Right kidney (tissue), 1 donor: ENCODE results near the gene NCS1.

Source experiments
- DNase-seq: peaks from one replicate; pipeline ENCODE4 v3.0.0-alpha.2; 2016

NCS1 gene

DNA sequence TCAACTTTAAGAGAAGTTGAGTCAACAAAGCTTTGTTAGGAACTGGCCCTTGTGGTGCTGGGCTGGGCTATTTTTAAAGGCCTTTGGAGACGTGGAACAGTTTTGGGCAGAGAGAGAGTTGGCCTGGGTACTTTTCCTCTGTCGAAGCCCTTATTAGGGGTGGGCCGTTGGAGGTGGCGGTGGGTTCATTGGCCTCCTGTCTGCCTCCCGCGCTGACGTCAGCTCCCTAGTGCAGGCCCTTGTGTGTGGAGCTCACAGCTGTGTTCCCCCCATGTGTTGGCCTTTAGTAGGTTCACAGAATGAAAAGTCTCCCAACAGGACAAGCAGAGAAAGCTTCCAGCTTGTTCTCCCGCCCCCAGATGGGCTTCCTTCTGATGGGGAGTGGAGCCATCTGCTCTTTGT is 2.7 kb downstream of the NCS1 start:
- DNase-seq = peak; percentile 10

GRCh38 chr9:130175355-130175754 is 3.2 kb downstream of the NCS1 start:
- DNase-seq = peak; percentile 2

GRCh38 chr9:130176760-130177159 is 4.6 kb downstream of the NCS1 start:
- DNase-seq = no peak

GRCh38 chr9:130177898-130178805 is 5.9 kb downstream of the NCS1 start:
- DNase-seq = peak; percentile 3

GRCh38 chr9:130179331-130179907 is 7.2 kb downstream of the NCS1 start:
- no peak for DNase-seq

DNA sequence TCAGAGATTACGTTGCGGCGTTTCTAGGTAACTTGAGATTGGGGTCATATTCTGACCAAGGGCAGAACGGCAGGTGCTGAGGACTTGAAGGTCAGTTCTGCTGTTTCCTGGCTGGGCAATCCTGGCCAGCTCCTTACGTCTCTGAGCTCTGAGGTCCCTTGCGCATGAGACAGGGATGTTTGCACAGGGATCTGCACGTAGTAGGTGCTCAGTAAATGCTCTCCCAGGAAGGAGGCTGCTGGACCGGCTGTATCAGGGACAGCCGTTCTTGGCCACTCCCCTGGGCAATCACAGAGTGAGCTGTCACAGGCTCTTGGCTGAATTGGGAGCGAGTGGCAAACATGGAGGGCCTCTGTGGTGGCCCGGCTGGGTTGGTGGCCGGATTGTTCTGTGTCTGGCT is 8.3 kb downstream of the NCS1 start:
- no peak for DNase-seq

GRCh38 chr9:130181678-130182380 is 9.6 kb downstream of the NCS1 start:
- no peak for DNase-seq

GRCh38 chr9:130182381-130182909 is 10.2 kb downstream of the NCS1 start:
- no peak for DNase-seq

DNA sequence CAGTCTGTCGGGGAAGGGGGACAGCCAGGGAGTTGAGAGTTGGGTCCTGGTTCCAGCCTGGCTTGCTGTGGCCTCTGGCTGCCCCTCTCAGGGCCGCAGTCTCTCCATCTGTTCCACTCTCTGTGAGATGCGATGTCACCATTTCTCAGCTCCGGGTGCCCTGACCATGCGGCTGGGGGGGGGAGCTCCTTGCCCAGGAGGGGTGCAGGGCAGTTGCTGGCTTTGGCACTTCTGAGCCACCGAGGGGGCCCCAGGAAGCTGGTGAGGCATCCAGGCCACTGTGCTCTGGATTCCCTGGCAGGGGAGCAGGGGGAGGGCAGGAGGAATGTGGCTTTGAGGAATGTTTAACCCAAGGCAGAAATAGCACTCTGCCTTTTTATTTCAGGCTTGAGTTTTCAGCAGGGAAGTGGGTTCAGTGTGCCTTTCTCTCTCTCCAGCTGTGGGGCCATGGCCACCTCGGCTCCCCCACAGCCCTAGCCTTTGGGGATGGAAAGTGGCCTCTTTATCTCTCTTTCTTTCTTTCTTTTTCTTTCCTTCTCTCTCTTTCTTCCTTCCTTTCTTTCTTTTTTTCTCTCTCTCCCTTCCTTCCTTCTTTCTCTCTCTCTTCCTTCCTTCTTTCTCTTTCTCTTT is 11.0 kb downstream of the NCS1 start:
- peak; percentile 68 for DNase-seq

DNA sequence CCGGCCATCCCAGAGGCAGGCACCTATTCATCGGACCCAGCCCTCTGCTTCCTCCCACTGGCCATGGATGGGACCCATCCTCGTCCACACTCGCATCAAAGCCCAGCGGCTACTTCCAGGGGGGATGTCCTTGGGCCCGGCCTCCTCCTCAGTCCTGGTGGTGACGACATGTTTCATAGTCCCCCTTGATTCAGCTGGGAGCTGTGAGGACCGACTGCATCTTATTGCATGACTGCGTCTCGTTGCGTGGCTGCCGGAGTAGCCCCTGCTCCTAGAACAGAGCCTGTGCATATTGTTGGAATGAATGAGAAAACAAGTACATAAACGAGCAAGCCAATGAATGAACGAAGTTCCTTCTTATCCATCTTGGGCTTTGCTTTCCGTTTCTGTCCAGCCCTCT is 12.8 kb downstream of the NCS1 start:
- DNase-seq = no peak

- DNase-seq = peak; percentile 62
These were observed 13.4 kb downstream of the NCS1 start for GRCh38 chr9:130185490-130186031.

- DNase-seq = no peak
These were observed 13.8 kb downstream of the NCS1 start for GRCh38 chr9:130186051-130186450.

DNA sequence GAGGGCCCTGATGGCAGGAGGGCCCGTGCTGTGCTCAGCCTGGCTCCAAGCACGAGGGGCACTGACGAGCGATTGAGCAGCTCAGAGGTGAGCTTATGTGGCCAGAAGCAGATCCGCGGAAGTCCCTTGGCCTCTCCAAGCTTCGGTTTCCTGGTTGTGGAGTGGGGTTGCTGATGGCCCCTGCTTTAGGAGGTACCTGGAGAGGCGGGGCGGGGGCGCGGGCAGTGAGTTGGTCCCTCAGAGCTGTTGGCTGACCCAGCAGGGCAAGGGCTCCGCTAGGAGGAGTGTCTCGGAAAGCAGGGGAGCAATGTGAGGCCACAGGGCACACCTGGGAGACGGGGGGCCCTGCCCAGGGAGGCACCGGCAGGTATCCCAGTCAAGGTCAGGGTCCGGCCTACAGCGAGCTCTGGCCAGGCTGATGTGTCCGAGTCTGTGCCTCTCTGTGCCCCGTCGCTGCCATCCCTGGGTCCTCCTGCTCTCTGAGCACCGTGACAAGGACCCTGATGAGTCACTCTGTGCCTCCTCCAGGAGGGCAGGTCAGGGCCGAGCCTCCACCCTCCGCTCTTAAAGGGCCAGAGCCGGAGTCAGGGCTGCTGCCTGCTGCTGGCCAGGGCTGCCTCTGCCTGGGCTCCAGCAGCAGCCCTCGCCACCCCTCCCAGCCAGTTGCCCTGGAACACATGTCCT is 14.8 kb downstream of the NCS1 start:
- DNase-seq = no peak

DNA sequence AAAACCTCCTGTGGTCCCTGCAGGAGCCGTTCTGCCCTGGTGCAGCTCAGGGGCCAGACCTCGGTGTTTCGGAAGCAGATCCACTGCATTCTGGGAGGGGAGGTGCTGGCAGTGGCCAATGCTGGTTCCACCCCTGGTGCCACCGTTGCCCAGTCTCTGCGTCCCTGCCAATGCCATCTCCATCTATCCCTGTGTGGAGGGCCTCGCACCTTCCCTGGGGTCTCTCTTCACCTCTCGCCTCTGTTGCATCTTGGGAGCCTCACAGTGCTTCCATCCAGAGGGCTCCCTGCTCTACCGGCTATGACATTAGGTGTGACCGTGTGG is 15.3 kb downstream of the NCS1 start:
- no peak for DNase-seq

DNA sequence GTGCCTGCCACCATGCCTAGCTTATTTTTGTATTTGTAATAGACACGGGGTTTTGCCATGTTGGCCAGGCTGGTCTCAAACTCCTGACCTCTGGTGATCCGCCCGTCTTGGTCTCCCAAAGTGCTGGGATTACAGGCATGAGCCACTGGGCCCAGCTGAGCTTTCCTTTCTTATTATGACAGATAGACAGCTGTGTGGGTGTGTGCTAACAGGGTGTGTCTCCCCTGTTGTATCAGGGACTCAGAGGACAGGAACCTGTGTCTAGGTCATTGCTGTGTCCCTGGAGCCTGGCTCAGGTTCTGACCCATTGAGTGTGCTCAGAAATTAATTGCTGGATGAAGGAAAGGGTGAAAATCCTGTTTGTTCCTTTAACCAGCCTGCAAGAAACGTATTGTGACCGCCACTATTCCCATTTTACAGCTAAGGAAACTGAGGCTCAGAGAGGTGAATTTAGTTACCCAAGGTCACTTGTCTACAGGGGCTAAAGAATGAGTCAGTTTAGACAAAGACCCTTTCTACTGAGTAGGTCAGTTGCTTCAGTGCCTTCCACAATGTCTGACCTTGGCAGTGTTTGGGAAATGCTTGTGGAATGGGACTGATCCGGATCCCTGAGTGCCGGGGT is 16.8 kb downstream of the NCS1 start:
- DNase-seq = no peak

DNA sequence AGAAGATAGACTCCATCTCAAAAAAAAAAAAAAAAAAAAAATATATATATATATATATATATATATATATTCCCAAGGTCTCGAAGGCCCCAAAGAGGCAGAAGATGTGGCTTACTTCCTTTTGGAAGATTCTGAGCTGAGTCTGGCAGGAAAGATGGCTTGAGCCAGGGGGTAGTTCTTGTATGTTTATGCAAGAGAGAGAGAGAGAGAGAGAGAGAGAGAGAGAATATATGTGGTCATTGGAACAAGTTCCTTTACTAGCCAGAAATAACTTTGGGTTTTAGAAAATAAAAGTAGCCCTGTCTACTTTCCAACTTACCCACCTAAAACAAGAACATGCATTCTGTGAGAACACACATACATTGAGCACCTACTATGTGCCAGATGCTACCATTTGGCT is 17.6 kb downstream of the NCS1 start:
- no peak for DNase-seq

GRCh38 chr9:130191068-130191748 is 19.0 kb downstream of the NCS1 start:
- DNase-seq = no peak

DNA sequence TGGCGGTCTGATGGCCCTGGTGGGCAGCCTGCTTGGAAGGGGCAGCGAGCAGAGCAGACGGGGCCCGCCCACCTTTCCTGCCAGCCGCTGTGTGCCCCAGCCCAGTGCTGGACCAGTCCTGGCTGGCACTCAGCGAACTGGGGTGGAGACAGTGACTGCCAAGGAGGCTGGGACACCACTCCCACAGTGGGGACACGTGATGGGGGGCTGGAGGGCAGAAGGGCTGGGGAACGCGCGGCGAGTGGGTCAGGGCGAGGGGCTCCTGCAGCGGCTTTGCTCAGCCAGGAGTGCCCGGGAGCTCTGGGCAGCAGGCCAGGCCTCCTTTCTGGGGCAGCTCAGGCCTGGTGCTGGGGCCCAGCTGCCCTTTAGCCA is 19.5 kb downstream of the NCS1 start:
- no peak for DNase-seq

GRCh38 chr9:130192382-130192999 is 20.3 kb downstream of the NCS1 start:
- no peak for DNase-seq

GRCh38 chr9:130193103-130193502 is 20.9 kb downstream of the NCS1 start:
- no peak for DNase-seq
